Measurements from ENCODE around the gene COL21A1. TPM values are rescaled to one million over a fixed set of nuclear protein-coding genes. Genes with fewer than 3 reads are reported as not detected.

Gene COL21A1
- total RNA-seq, 2 experiments from 2014 or later, result not detected

DNA sequence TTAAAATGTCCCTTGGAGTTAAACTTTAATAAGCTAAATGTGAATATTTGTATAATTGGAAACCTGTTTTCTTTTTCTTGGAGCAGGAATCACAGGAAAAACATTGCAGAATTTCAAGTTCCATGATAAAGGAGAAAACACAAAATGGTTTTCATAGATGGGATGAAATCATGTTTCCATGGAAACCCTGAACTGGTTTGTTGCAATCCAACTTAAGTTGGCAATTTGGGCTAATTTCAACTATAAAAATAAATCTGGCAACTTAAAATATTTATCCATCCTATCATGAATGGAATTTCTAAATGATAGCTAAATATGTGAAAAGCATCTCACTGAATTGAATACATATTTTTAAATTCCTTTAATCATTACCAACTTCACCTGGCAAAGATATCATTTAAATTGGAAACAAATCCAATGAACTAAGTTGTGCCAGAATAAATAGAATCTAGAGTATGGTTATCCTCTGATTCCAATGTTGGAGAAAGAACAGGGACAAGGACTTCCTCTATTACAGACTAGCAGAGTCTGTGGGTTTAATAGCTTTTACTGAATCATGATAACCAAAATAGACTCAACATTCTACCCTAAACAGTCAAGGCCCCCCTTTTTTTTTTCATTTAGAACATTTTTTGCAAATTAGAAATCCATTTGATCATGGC lies 33.2 kb downstream of the COL21A1 start:
- Histone ChIP-seq H3K4me3 (ENCODE audit: low read length) (no peak overlapping the region), H3K9me3 (ENCODE audit: control insufficient read depth in 1 of 2, insufficient read depth in 1 of 2, low read length in 2 of 2) (no peaks in the 10 kb centered on the region), H3K27ac (ENCODE audit: low read depth in 1 of 2, low read length in 2 of 2) (no peak overlapping the region), H3K27me3 (ENCODE audit: control insufficient read depth in 1 of 2, insufficient read depth in 2 of 2, low read length in 2 of 2) (no peaks in the 10 kb centered on the region), H3K36me3 (ENCODE audit: insufficient read depth, low read length) (no peaks in the 10 kb centered on the region), H3K4me1 (ENCODE audit: insufficient read depth, low read length) (no peaks in the 10 kb centered on the region)
- ATAC-seq (ENCODE audit: poor library complexity) (no peak), DNase-seq (no peak)
- no peak for TF ChIP-seq CTCF (IDR thresholded peaks at IDR 0.05)
- ChIA-PET POLR2A (no interaction called here), CTCF (no interaction called here)
- Mint-ChIP-seq H3K27me3 (no peaks in the 10 kb centered on the region), H3K4me1 (ENCODE audit: low read depth) (no peaks in the 10 kb centered on the region), H3K4me3 (no peak overlapping the region), H3K9me3 (peaks cover 3% of the 10 kb centered on the region), H3K36me3 (ENCODE audit: low read depth) (no peaks in the 10 kb centered on the region), H3K27ac (no peak overlapping the region)
- intact Hi-C loops (cut with DNase I, micrococcal nuclease), result no loop called here

DNA sequence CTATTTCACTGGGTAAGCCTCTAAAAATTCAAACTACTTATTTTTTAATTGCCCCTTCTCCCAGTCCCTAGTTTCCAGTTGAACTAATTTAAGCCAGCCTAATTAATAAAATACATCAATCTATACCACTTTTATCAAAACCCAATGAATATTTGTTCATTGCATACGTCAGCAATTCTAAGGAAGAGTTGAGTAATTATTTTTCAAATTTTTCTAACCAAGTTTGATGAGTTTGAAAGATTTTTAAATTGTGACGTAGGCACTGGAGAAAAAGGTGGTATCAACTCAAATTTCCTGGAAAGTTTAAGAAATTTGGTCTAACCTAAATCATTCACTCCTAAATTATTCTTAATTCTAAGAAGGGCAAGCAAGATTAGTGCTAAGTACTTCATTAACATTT lies 35.7 kb downstream of the COL21A1 start:
- Mint-ChIP-seq H3K36me3 (ENCODE audit: low read depth) (no peaks in the 10 kb centered on the region), H3K4me3 (no peak overlapping the region)

DNA sequence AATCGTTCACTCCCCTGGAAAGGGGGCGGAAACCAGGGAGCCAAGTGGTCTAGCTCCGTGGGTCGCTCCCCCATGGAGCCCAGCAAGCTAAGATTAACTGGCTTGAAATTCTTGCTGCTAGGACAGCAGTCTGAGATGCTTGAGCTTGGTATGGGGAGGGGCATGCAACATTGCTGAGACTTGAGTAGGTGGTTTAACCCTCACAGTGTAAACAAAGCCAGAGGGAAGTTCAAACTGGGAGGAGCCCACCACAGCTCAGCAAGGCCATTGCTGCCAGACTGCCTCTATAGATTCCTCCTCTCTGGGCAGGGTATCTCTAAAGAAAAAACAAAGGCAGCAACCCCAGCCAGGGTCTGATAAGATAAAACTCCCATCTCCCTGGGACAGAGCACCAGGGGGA lies 43.2 kb downstream of the COL21A1 start:
- Mint-ChIP-seq H3K36me3 (ENCODE audit: low read depth) (no peaks in the 10 kb centered on the region), H3K9me3 (peaks cover 11% of the 10 kb centered on the region), H3K4me3 (no peak overlapping the region), H3K27me3 (no peaks in the 10 kb centered on the region), H3K4me1 (ENCODE audit: low read depth) (no peaks in the 10 kb centered on the region), H3K27ac (no peak overlapping the region)
- peaks cover 0 to 6% of the 10 kb centered on the region in 2 experiments for H3K9me3 ChIP-seq (ENCODE audit: control insufficient read depth in 1 of 2, insufficient read depth in 1 of 2, low read length in 2 of 2)
- ChIA-PET POLR2A (no interaction called here), CTCF (no interaction called here)
- ATAC-seq (ENCODE audit: poor library complexity) (no peak), DNase-seq (no peak)
- H3K4me3 ChIP-seq (ENCODE audit: low read length), result no peak overlapping the region
- H3K4me1 ChIP-seq (ENCODE audit: insufficient read depth, low read length), result no peaks in the 10 kb centered on the region
- H3K27ac ChIP-seq (ENCODE audit: low read depth in 1 of 2, low read length in 2 of 2), result no peak overlapping the region
- no peaks in the 10 kb centered on the region for H3K36me3 ChIP-seq (ENCODE audit: insufficient read depth, low read length)
- intact Hi-C loops (cut with DNase I, micrococcal nuclease), result no loop called here
- H3K27me3 ChIP-seq (ENCODE audit: control insufficient read depth in 1 of 2, insufficient read depth in 2 of 2, low read length in 2 of 2), result no peaks in the 10 kb centered on the region
- no peak for TF ChIP-seq CTCF (IDR thresholded peaks at IDR 0.05)

More for the DNA sequence above, 35.7 kb downstream of the COL21A1 start:
- H3K27ac ChIP-seq (ENCODE audit: low read depth in 1 of 2, low read length in 2 of 2), result no peak overlapping the region
- H3K9me3 Mint-ChIP-seq, result peaks cover 5% of the 10 kb centered on the region
- H3K27me3 ChIP-seq (ENCODE audit: control insufficient read depth in 1 of 2, insufficient read depth in 2 of 2, low read length in 2 of 2), result no peaks in the 10 kb centered on the region
- no peaks in the 10 kb centered on the region for H3K36me3 ChIP-seq (ENCODE audit: insufficient read depth, low read length)
- no peak for TF ChIP-seq CTCF (IDR thresholded peaks at IDR 0.05)
- no peaks in the 10 kb centered on the region for H3K4me1 Mint-ChIP-seq (ENCODE audit: low read depth)
- no peaks in the 10 kb centered on the region for H3K27me3 Mint-ChIP-seq
- H3K9me3 ChIP-seq (ENCODE audit: control insufficient read depth in 1 of 2, insufficient read depth in 1 of 2, low read length in 2 of 2), result no peaks in the 10 kb centered on the region
- H3K4me3 ChIP-seq (ENCODE audit: low read length), result no peak overlapping the region
- ChIA-PET CTCF (no interaction called here), POLR2A (no interaction called here)
- H3K27ac Mint-ChIP-seq, result no peak overlapping the region
- DNase-seq (no peak), ATAC-seq (ENCODE audit: poor library complexity) (no peak)
- no peaks in the 10 kb centered on the region for H3K4me1 ChIP-seq (ENCODE audit: insufficient read depth, low read length)
- intact Hi-C loops (cut with DNase I, micrococcal nuclease), result no loop called here
